Measurements from ENCODE around the gene BCL2L2. TPM values are rescaled to one million over a fixed set of nuclear protein-coding genes. Genes with fewer than 3 reads are reported as not detected.

BCL2L2 gene
- total and polyA plus RNA-seq, 9 of the 15 experiments (the other 6 are each of a cell fraction or from before 2014, with no cell fraction given): 2.6 to 32.5 (median 14.7) TPM

- no peak for ATAC-seq
- Histone ChIP-seq H2AFZ (ENCODE audit: low read depth, low read length) (no peak overlapping the region), H3K9me3 (replicated peaks; ENCODE audit: control insufficient read depth, insufficient read depth, low read depth, low read length) (no peaks in the 10 kb centered on the region), H3K79me2 (ENCODE audit: control insufficient read depth, insufficient read depth, low read length) (no peaks in the 10 kb centered on the region), H3K4me1 (replicated peaks in 1 of 2; ENCODE audit: control insufficient read depth in 2 of 2, insufficient read depth in 2 of 2, low read length in 2 of 2) (peaks cover 11 to 29% of the 10 kb centered on the region in 2 experiments; a peak in 4 of 5 replicates), H3K27me3 (ENCODE audit: control insufficient read depth in 2 of 2, insufficient read depth in 2 of 2, low read length in 2 of 2) (peaks cover 6 to 21% of the 10 kb centered on the region in 2 experiments; a peak in 3 of 5 replicates), H3K4me2 (ENCODE audit: insufficient read depth, low read length) (no peak overlapping the region), H3K9ac (ENCODE audit: insufficient read depth in 1 of 2, low read depth in 2 of 2, low read length in 2 of 2) (no peak overlapping the region), H4K20me1 (replicated peaks; ENCODE audit: control insufficient read depth, insufficient read depth, low read length) (no peaks in the 10 kb centered on the region), H3K36me3 (ENCODE audit: control insufficient read depth, insufficient read depth, low read length) (no peaks in the 10 kb centered on the region), H3K27ac (ENCODE audit: extremely low read depth, low read depth, low read length) (no peak overlapping the region), H3K9me1 (ENCODE audit: control insufficient read depth, insufficient read depth, low read length) (no peaks in the 10 kb centered on the region), H3K4me3 (no peak overlapping the region)
- no peak for TF ChIP-seq NFXL1 (CRISPR knock-in tag; IDR thresholded peaks at IDR 0.05)
- no peak for TF ChIP-seq USF2 (CRISPR knock-in tag; IDR thresholded peaks at IDR 0.05)
- no peak for TF ChIP-seq ETV5 (CRISPR knock-in tag; IDR thresholded peaks at IDR 0.05; ENCODE audit: low read depth)
- no peak for TF ChIP-seq MAFK (IDR thresholded peaks at IDR 0.05; ENCODE audit: low read length)
- no peak for TF ChIP-seq TAF15 (IDR thresholded peaks at IDR 0.05; ENCODE audit: low read depth, low read length)
- TF ChIP-seq HNRNPK (IDR thresholded peaks at IDR 0.05; ENCODE audit: low read depth, low read length, poor library complexity, severe bottlenecking): no peak
- no peak for TF ChIP-seq FOS (IDR thresholded peaks at IDR 0.05; ENCODE audit: extremely low read depth, insufficient read length)
- TF ChIP-seq E4F1 (CRISPR knock-in tag; IDR thresholded peaks at IDR 0.05; ENCODE audit: borderline replicate concordance): no peak
- TF ChIP-seq L3MBTL2 (IDR thresholded peaks at IDR 0.05): no peak
- no peak for TF ChIP-seq BCL6 (CRISPR knock-in tag; IDR thresholded peaks at IDR 0.05)
- in situ Hi-C loops (cut with MboI): no loop called here
- DNase-seq (ENCODE audit: extremely low read depth in 1 of 4, low spot score in 3 of 4): no peak
- no TSS peak for BruUV-seq (replicated peaks)
- no peak for FAIRE-seq
- POLR2A ChIA-PET: interaction anchor here (0.7 kb wide), 1 partner anchor 786 kb away, joined by 4 read pairs; no protein-coding TSS in a partner anchor
- intact Hi-C loops (cut with micrococcal nuclease): no loop called here
- 40% methylated on average over 1 of the region's 6 CpGs for WGBS (ENCODE audit: insufficient coverage, low coverage, missing lambda C conversion rate)
- CTCF ChIA-PET (ENCODE audit: low intra/inter-chr PET ratio): no interaction called here
These were observed 41.6 kb downstream of the BCL2L2 start for GRCh38 chr14:23348297-23348655.

Measured in K562 (cell line).